Uterine smooth muscle cell (primary cell): ENCODE data around the gene ARMC3. TPM values are rescaled to one million over a fixed set of nuclear protein-coding genes. Genes with fewer than 3 reads are reported as not detected.

Experiments
- total RNA-seq: library from RNA; depleted of rRNA; stranded (reverse); fragments of >200 nt; gene quantifications from 2 replicates; pipeline ENCODE4 v1.2.3, GENCODE V29; 2014

Gene ARMC3
- not detected in 2 replicates for total RNA-seq

GRCh38 chr10:22927661-22928403 lies at the start of gene ARMC3:
Gene ARMC3 (plus strand): TSS chr10:22928053. CDS start chr10:22931997, 3,944 bp downstream.

Other genes starting within 250 kb of the ARMC3 start
- gene PIP4K2A, start 213.5 kb upstream of the ARMC3 start, total RNA-seq, result 32.0 and 61.4 TPM in 2 replicates
- 13.3 and 16.7 TPM in 2 replicates for gene MSRB2, start 167.5 kb downstream of the ARMC3 start, total RNA-seq